IMR-90 (cell line): Measurements from ENCODE around the gene SNAP23. TPM values are rescaled to one million over a fixed set of nuclear protein-coding genes. Genes with fewer than 3 reads are reported as not detected.
"Not testable (repeated sequence)": the region's sequence is repeated elsewhere in the genome, so short reads cannot be mapped to it uniquely, and the experiment has no call there.

ENCODE experiments used
- ATAC-seq: fragments of 200-7000 bp; cut with Tn5 transposase; 2 replicates; pipeline ENCODE4 v1.9.1; 2020; ENCODE audit warnings: low read depth, mild to moderate bottlenecking, moderate library complexity
- BruUV-seq: library from RNA; stranded (reverse); fragments of 400-500 nt; replicated peaks from 2 replicates; lab custom pipeline; 2021; lab: Mats Ljungman, UMichigan
- CTCF ChIA-PET: fragments of 300-600 bp; formaldehyde crosslinking; extraction: SDS; loops from one replicate; lab custom pipeline; 2021; ENCODE audit warnings: antibody characterized with exemption; lab: Yijun Ruan, JAX
- POLR2A ChIA-PET: fragments of 300-600 bp; sonication (Branson Sonifier 250); formaldehyde crosslinking; loops from one replicate; lab custom pipeline; 2022; ENCODE audit warnings: antibody characterized with exemption; ENCODE audit not compliant: unreplicated experiment; lab: Charles Lee
- DNase-seq: peaks from one replicate; pipeline ENCODE4 v3.0.0; 2013
- H2AFZ ChIP-seq: replicated peaks from 2 replicates; pipeline ENCODE3; 2013; ENCODE audit warnings: low read length, mild to moderate bottlenecking; ENCODE audit not compliant: poor library complexity
- H2AK5ac ChIP-seq: 2 replicates; pipeline ENCODE4 v1.6.1; 2013; ENCODE audit warnings: low read depth, low read length, inconsistent platforms
- H2AK9ac ChIP-seq: replicated peaks from 2 replicates; pipeline ENCODE3; 2013; ENCODE audit warnings: mild to moderate bottlenecking, low read depth, low read length, moderate library complexity; ENCODE audit not compliant: poor library complexity
- H2BK120ac ChIP-seq: 2 replicates; pipeline ENCODE4 v1.6.1; 2013; ENCODE audit warnings: low read depth, low read length, inconsistent platforms
- H2BK15ac ChIP-seq: 3 replicates; pipeline ENCODE4 v1.6.1; 2013; ENCODE audit warnings: low read depth, low read length, inconsistent platforms
- H2BK20ac ChIP-seq: 2 replicates; pipeline ENCODE4 v1.6.1; 2013; ENCODE audit warnings: low read depth, mild to moderate bottlenecking, inconsistent platforms, low read length, moderate library complexity
- H2BK5ac ChIP-seq: 2 replicates; pipeline ENCODE4 v1.6.1; 2013; ENCODE audit warnings: mild to moderate bottlenecking, low read depth, low read length, inconsistent platforms; ENCODE audit not compliant: poor library complexity, severe bottlenecking
- H3K14ac ChIP-seq: replicated peaks from 2 replicates; pipeline ENCODE4 v1.6.1; 2013; ENCODE audit warnings: low read depth, low read length, inconsistent platforms
- H3K18ac ChIP-seq: 2 replicates; pipeline ENCODE4 v1.6.1; 2013; ENCODE audit warnings: low read depth, low read length, control low read depth
- H3K23ac ChIP-seq: 2 replicates; pipeline ENCODE4 v1.6.1; 2013; ENCODE audit warnings: low read depth, low read length, inconsistent platforms
- H3K27ac ChIP-seq: 2 replicates; pipeline ENCODE4 v1.5.1; 2013; ENCODE audit warnings: mild to moderate bottlenecking, control low read depth, low read length; ENCODE audit not compliant: insufficient read depth
- H3K27me3 ChIP-seq: 2 replicates; pipeline ENCODE4 v1.6.1; 2013; ENCODE audit warnings: low read length; ENCODE audit not compliant: control insufficient read depth, insufficient read depth
- H3K36me3 ChIP-seq: 2 replicates; pipeline ENCODE4 v1.6.1; 2013; ENCODE audit warnings: low read length, mixed read lengths; ENCODE audit not compliant: control insufficient read depth, insufficient read depth
- H3K4ac ChIP-seq: 2 replicates; pipeline ENCODE4 v1.6.1; 2013; ENCODE audit warnings: low read depth, low read length, inconsistent platforms
- H3K4me1 ChIP-seq: 2 replicates; pipeline ENCODE4 v1.6.1; 2013; ENCODE audit warnings: low read length, mixed read lengths; ENCODE audit not compliant: control insufficient read depth, insufficient read depth
- H3K4me2 ChIP-seq: 2 replicates; pipeline ENCODE4 v1.6.1; 2013; ENCODE audit warnings: low read depth, mild to moderate bottlenecking, control low read depth, low read length, moderate library complexity
- H3K4me3 ChIP-seq: 2 replicates; pipeline ENCODE4 v1.5.1; 2013; ENCODE audit warnings: low read depth, mild to moderate bottlenecking, control low read depth, low read length, moderate library complexity; ENCODE audit not compliant: insufficient read depth
- H3K56ac ChIP-seq: 2 replicates; pipeline ENCODE4 v1.6.1; 2013; ENCODE audit warnings: low read length, inconsistent platforms; ENCODE audit not compliant: insufficient read depth; ENCODE audit errors: extremely low read depth
- H3K79me1 ChIP-seq, 2 experiments: 2 replicates each; pipeline ENCODE4 v1.6.1; 2013; ENCODE audit warnings: low read length in 2 of 2, inconsistent platforms in 1 of 2, low read depth in 1 of 2
- H3K9ac ChIP-seq: 2 replicates; pipeline ENCODE4 v1.6.1; 2013; ENCODE audit warnings: low read depth, low read length, control low read depth
- H3K9me1 ChIP-seq: 2 replicates; pipeline ENCODE4 v1.6.1; 2013; ENCODE audit warnings: low read length, inconsistent platforms; ENCODE audit not compliant: insufficient read depth
- H3K9me3 ChIP-seq: 2 replicates; pipeline ENCODE4 v1.6.1; 2013; ENCODE audit warnings: low read length; ENCODE audit not compliant: control insufficient read depth, insufficient read depth
- H4K20me1 ChIP-seq: 2 replicates; pipeline ENCODE4 v1.6.1; 2013; ENCODE audit warnings: low read length, inconsistent platforms; ENCODE audit not compliant: insufficient read depth
- H4K5ac ChIP-seq: 2 replicates; pipeline ENCODE4 v1.6.1; 2013; ENCODE audit warnings: mild to moderate bottlenecking, low read depth, low read length, control low read depth
- H4K8ac ChIP-seq, 2 experiments: 2 replicates each; pipeline ENCODE4 v1.6.1; 2013; ENCODE audit warnings: low read depth in 2 of 2, low read length in 2 of 2, control low read depth in 1 of 2, inconsistent platforms in 1 of 2
- H4K91ac ChIP-seq: 2 replicates; pipeline ENCODE4 v1.6.1; 2013; ENCODE audit warnings: low read depth, low read length, inconsistent platforms; ENCODE audit not compliant: insufficient read depth
- WGBS, 2 experiments: methylation state at CpG; one replicate each; pipeline versions ENCODE4 v1.1.5 to v1.1.7; 2013; ENCODE audit warnings: missing lambda C conversion rate in 2 of 2; ENCODE audit not compliant: insufficient read length in 1 of 2; ENCODE audit errors: extremely low coverage in 2 of 2; 5-methylcytosine and 5-hydroxymethylcytosine counted together
- dilution Hi-C: fragments of 300-500 bp; cut with HindIII; formaldehyde crosslinking; loops from one replicate; pipeline ENCODE4 v1.14.3; 2018; ENCODE audit warnings: low sequenced_read_pairs; ENCODE audit not compliant: unreplicated experiment
- in situ Hi-C: fragments of 300-500 bp; cut with MboI; formaldehyde crosslinking; loops from 3 replicates; pipeline ENCODE4 v1.14.3; 2019; ENCODE audit warnings: low sequenced_read_pairs, inconsistent platforms, mixed read lengths
- intact Hi-C: fragments of 100-400 bp; cut with micrococcal nuclease; formaldehyde crosslinking; loops from 2 replicates; pipeline ENCODE4 v1.10.0; 2022
- polyA plus RNA-seq, 3 experiments: library from polyadenylated mRNA; depleted of rRNA; stranded (reverse); fragments of >200 nt; gene quantifications; 2 replicates each; pipeline ENCODE4 v1.2.3, GENCODE V29; 2012; ENCODE audit warnings: low replicate concordance in 1 of 3
- total RNA-seq: library from RNA; depleted of rRNA; stranded (reverse); fragments of >200 nt; gene quantifications from 2 replicates; pipeline ENCODE4 v1.2.3, GENCODE V29; 2012

Gene SNAP23
- total and polyA plus RNA-seq, 2 of the 4 experiments (the other 2 are of a cell fraction): 36.0 to 45.5 TPM

GRCh38 chr15:42556550-42557207 lies 61.2 kb downstream of the SNAP23 start:
- H4K5ac ChIP-seq, H3K9me1 ChIP-seq, BruUV-seq, H3K18ac ChIP-seq, H3K4me2 ChIP-seq, ATAC-seq, H2BK15ac ChIP-seq, POLR2A ChIA-PET, H3K9me3 ChIP-seq, H4K91ac ChIP-seq, H3K36me3 ChIP-seq, H3K4ac ChIP-seq, H3K27me3 ChIP-seq, intact Hi-C loops, H2BK20ac ChIP-seq, dilution Hi-C loops, H3K4me3 ChIP-seq, H2AK5ac ChIP-seq, H3K9ac ChIP-seq, H4K20me1 ChIP-seq, H3K23ac ChIP-seq, H2BK120ac ChIP-seq, H3K27ac ChIP-seq, H2AFZ ChIP-seq, in situ Hi-C loops, H3K56ac ChIP-seq, DNase-seq, H4K8ac ChIP-seq, H3K4me1 ChIP-seq, H3K14ac ChIP-seq, H2AK9ac ChIP-seq, CTCF ChIA-PET, H2BK5ac ChIP-seq: not testable (repeated sequence)
- peaks cover 6 to 23% of the 10 kb centered on the region in 2 experiments for H3K79me1 ChIP-seq
- WGBS, 2 experiments: no CpG with 5 or more reads among the region's 12 CpGs
